Astrocyte (in vitro differentiated cells and primary cell): ENCODE measurements around the gene SORL1.

Experiments
- EZH2 ChIP-seq: IDR thresholded peaks from 2 replicates; pipeline ENCODE4 v1.6.1; 2012; ENCODE audit warnings: mild to moderate bottlenecking, low read length, inconsistent platforms; ENCODE audit not compliant: insufficient read depth
- TF ChIP-seq, protein P1 (sequence below): IDR thresholded peaks from 2 replicates; pipeline ENCODE4 v1.5.1; 2011; ENCODE audit warnings: low read depth, mild to moderate bottlenecking, inconsistent platforms, low read length, moderate library complexity; ENCODE audit not compliant: insufficient read depth

DNA sequence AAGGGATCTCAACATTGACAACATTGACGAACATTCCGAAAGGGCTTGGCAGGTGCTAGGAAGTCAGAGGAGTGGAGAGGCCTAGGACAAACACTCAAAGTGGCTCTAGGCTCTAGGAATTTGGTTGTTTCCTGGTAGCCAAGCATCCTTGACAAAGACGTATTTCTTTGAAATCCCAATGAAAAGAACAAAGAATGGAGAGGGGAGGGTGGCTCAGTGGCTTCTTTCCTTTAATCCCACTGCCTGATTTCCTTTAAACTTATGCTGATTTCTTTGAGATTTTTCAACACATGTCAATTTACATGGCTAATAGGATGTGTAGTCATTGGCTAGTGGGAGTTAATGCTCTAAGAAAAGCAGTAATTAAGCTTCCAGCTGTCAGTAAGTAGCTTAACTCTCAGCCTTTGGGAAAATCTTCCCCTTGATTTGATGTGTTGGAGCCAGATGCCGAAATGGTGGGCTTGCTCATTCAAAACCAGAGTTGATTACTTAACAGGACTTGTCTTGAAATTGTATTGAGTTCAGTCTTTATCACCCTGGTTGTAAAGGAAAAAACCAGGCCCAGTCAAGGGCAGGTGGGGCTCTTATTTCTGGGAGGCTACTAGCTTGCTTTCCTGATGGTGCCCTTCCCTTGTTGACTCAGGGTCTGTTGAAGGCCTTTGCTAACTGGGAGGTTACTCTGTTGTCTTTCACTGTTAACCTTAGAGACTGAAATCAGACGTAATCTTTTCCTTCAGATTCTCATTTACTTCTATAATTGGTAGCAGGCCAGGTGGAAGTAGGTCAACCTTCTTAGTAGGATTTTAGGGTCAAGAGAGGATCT is 45.3 kb downstream of the SORL1 start:
- TF ChIP-seq, protein P1, sequence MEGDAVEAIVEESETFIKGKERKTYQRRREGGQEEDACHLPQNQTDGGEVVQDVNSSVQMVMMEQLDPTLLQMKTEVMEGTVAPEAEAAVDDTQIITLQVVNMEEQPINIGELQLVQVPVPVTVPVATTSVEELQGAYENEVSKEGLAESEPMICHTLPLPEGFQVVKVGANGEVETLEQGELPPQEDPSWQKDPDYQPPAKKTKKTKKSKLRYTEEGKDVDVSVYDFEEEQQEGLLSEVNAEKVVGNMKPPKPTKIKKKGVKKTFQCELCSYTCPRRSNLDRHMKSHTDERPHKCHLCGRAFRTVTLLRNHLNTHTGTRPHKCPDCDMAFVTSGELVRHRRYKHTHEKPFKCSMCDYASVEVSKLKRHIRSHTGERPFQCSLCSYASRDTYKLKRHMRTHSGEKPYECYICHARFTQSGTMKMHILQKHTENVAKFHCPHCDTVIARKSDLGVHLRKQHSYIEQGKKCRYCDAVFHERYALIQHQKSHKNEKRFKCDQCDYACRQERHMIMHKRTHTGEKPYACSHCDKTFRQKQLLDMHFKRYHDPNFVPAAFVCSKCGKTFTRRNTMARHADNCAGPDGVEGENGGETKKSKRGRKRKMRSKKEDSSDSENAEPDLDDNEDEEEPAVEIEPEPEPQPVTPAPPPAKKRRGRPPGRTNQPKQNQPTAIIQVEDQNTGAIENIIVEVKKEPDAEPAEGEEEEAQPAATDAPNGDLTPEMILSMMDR = no peak
- no peak for TF ChIP-seq EZH2
